ENCODE results near the gene ATP6V0A1. TPM values are rescaled to one million over a fixed set of nuclear protein-coding genes. Genes with fewer than 3 reads are reported as not detected.

The ATP6V0A1 gene
- total RNA-seq, 1 experiment from 2014 or later: 55.2 TPM

DNA sequence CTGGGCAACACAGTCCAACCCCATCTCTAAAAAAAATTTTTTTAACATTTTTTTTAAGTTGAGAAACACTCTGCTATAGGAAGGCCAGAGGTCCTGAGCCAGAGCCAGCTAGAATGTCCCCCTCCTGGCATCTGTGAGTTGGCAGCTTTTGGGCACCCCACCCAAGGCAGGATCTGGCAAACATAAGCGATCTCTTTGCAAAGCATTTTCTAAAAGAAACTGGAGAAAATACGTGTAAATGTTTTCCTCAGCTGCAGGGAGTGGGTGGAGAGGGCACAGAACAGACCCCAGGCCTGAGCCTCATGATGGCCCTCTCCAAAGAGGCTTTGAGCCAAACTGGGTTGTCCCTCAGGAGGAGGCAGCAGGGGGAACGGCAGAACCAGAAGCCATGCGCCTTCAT is 47.3 kb upstream of the ATP6V0A1 start:
- POLR2A ChIA-PET: no interaction called here
- H3K27ac Mint-ChIP-seq: no peak overlapping the region
- ATAC-seq (no peak), DNase-seq (ENCODE audit: low spot score) (no peak)
- H3K4me1 Mint-ChIP-seq: peaks cover 27% of the 10 kb centered on the region
- CTCF ChIA-PET: interaction anchor here (0.6 to 1.2 kb wide), 3 partner anchors 17 to 109 kb away, joined by 3 read pairs; no protein-coding TSS in a partner anchor
- no peaks in the 10 kb centered on the region for H3K27me3 Mint-ChIP-seq (ENCODE audit: low read depth)
- no peaks in the 10 kb centered on the region for H3K36me3 Mint-ChIP-seq
- TF ChIP-seq EMX1 (CRISPR knock-in tag; IDR thresholded peaks at IDR 0.05): no peak
- TF ChIP-seq ZNF671 (CRISPR knock-in tag; IDR thresholded peaks at IDR 0.05): no peak
- TF ChIP-seq, protein P1, sequence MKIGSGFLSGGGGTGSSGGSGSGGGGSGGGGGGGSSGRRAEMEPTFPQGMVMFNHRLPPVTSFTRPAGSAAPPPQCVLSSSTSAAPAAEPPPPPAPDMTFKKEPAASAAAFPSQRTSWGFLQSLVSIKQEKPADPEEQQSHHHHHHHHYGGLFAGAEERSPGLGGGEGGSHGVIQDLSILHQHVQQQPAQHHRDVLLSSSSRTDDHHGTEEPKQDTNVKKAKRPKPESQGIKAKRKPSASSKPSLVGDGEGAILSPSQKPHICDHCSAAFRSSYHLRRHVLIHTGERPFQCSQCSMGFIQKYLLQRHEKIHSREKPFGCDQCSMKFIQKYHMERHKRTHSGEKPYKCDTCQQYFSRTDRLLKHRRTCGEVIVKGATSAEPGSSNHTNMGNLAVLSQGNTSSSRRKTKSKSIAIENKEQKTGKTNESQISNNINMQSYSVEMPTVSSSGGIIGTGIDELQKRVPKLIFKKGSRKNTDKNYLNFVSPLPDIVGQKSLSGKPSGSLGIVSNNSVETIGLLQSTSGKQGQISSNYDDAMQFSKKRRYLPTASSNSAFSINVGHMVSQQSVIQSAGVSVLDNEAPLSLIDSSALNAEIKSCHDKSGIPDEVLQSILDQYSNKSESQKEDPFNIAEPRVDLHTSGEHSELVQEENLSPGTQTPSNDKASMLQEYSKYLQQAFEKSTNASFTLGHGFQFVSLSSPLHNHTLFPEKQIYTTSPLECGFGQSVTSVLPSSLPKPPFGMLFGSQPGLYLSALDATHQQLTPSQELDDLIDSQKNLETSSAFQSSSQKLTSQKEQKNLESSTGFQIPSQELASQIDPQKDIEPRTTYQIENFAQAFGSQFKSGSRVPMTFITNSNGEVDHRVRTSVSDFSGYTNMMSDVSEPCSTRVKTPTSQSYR (CRISPR knock-in tag; IDR thresholded peaks at IDR 0.05): no peak
- TF ChIP-seq SP1 (CRISPR knock-in tag; conservative IDR thresholded peaks at IDR 0.05): no peak
- TF ChIP-seq, protein P2, sequence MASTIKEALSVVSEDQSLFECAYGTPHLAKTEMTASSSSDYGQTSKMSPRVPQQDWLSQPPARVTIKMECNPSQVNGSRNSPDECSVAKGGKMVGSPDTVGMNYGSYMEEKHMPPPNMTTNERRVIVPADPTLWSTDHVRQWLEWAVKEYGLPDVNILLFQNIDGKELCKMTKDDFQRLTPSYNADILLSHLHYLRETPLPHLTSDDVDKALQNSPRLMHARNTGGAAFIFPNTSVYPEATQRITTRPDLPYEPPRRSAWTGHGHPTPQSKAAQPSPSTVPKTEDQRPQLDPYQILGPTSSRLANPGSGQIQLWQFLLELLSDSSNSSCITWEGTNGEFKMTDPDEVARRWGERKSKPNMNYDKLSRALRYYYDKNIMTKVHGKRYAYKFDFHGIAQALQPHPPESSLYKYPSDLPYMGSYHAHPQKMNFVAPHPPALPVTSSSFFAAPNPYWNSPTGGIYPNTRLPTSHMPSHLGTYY (CRISPR knock-in tag; IDR thresholded peaks at IDR 0.05): no peak
- TF ChIP-seq, protein P3, sequence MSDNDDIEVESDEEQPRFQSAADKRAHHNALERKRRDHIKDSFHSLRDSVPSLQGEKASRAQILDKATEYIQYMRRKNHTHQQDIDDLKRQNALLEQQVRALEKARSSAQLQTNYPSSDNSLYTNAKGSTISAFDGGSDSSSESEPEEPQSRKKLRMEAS (CRISPR knock-in tag; IDR thresholded peaks at IDR 0.05): no peak
- TF ChIP-seq FOXJ3 (CRISPR knock-in tag; IDR thresholded peaks at IDR 0.05; ENCODE audit: borderline replicate concordance): no peak
- no peak for TF ChIP-seq TEAD4 (CRISPR knock-in tag; IDR thresholded peaks at IDR 0.05)
- TF ChIP-seq, protein P4, sequence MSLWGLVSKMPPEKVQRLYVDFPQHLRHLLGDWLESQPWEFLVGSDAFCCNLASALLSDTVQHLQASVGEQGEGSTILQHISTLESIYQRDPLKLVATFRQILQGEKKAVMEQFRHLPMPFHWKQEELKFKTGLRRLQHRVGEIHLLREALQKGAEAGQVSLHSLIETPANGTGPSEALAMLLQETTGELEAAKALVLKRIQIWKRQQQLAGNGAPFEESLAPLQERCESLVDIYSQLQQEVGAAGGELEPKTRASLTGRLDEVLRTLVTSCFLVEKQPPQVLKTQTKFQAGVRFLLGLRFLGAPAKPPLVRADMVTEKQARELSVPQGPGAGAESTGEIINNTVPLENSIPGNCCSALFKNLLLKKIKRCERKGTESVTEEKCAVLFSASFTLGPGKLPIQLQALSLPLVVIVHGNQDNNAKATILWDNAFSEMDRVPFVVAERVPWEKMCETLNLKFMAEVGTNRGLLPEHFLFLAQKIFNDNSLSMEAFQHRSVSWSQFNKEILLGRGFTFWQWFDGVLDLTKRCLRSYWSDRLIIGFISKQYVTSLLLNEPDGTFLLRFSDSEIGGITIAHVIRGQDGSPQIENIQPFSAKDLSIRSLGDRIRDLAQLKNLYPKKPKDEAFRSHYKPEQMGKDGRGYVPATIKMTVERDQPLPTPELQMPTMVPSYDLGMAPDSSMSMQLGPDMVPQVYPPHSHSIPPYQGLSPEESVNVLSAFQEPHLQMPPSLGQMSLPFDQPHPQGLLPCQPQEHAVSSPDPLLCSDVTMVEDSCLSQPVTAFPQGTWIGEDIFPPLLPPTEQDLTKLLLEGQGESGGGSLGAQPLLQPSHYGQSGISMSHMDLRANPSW (CRISPR knock-in tag; conservative IDR thresholded peaks at IDR 0.05; ENCODE audit: low read depth): no peak
- TF ChIP-seq CBFB (CRISPR knock-in tag; IDR thresholded peaks at IDR 0.05; ENCODE audit: low read depth): no peak
- TF ChIP-seq JUN (CRISPR knock-in tag; IDR thresholded peaks at IDR 0.05): no peak
- TF ChIP-seq, protein P5, sequence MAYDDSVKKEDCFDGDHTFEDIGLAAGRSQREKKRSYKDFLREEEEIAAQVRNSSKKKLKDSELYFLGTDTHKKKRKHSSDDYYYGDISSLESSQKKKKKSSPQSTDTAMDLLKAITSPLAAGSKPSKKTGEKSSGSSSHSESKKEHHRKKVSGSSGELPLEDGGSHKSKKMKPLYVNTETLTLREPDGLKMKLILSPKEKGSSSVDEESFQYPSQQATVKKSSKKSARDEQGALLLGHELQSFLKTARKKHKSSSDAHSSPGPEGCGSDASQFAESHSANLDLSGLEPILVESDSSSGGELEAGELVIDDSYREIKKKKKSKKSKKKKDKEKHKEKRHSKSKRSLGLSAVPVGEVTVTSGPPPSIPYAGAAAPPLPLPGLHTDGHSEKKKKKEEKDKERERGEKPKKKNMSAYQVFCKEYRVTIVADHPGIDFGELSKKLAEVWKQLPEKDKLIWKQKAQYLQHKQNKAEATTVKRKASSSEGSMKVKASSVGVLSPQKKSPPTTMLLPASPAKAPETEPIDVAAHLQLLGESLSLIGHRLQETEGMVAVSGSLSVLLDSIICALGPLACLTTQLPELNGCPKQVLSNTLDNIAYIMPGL (CRISPR knock-in tag; IDR thresholded peaks at IDR 0.05): no peak
- TF ChIP-seq HMGA2 (CRISPR knock-in tag; IDR thresholded peaks at IDR 0.05): no peak
- TF ChIP-seq, protein P6, sequence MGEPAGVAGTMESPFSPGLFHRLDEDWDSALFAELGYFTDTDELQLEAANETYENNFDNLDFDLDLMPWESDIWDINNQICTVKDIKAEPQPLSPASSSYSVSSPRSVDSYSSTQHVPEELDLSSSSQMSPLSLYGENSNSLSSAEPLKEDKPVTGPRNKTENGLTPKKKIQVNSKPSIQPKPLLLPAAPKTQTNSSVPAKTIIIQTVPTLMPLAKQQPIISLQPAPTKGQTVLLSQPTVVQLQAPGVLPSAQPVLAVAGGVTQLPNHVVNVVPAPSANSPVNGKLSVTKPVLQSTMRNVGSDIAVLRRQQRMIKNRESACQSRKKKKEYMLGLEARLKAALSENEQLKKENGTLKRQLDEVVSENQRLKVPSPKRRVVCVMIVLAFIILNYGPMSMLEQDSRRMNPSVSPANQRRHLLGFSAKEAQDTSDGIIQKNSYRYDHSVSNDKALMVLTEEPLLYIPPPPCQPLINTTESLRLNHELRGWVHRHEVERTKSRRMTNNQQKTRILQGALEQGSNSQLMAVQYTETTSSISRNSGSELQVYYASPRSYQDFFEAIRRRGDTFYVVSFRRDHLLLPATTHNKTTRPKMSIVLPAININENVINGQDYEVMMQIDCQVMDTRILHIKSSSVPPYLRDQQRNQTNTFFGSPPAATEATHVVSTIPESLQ (CRISPR knock-in tag; IDR thresholded peaks at IDR 0.05): no peak
- TF ChIP-seq, protein P7, sequence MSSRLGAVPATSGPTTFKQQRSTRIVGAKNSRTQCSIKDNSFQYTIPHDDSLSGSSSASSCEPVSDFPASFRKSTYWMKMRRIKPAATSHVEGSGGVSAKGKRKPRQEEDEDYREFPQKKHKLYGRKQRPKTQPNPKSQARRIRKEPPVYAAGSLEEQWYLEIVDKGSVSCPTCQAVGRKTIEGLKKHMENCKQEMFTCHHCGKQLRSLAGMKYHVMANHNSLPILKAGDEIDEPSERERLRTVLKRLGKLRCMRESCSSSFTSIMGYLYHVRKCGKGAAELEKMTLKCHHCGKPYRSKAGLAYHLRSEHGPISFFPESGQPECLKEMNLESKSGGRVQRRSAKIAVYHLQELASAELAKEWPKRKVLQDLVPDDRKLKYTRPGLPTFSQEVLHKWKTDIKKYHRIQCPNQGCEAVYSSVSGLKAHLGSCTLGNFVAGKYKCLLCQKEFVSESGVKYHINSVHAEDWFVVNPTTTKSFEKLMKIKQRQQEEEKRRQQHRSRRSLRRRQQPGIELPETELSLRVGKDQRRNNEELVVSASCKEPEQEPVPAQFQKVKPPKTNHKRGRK (CRISPR knock-in tag; IDR thresholded peaks at IDR 0.05; ENCODE audit: borderline replicate concordance): no peak
- TF ChIP-seq FOXK1 (CRISPR knock-in tag; IDR thresholded peaks at IDR 0.05): no peak
- TF ChIP-seq ZNF232 (CRISPR knock-in tag; IDR thresholded peaks at IDR 0.05): no peak
- no peaks in the 10 kb centered on the region for H3K9me3 Mint-ChIP-seq
- no peak overlapping the region for H3K4me3 Mint-ChIP-seq
